ENCODE results near the gene RETN. TPM values are rescaled to one million over a fixed set of nuclear protein-coding genes. Genes with fewer than 3 reads are reported as not detected.

Gene RETN
- total RNA-seq, 1 experiment from 2014 or later: not detected

DNA sequence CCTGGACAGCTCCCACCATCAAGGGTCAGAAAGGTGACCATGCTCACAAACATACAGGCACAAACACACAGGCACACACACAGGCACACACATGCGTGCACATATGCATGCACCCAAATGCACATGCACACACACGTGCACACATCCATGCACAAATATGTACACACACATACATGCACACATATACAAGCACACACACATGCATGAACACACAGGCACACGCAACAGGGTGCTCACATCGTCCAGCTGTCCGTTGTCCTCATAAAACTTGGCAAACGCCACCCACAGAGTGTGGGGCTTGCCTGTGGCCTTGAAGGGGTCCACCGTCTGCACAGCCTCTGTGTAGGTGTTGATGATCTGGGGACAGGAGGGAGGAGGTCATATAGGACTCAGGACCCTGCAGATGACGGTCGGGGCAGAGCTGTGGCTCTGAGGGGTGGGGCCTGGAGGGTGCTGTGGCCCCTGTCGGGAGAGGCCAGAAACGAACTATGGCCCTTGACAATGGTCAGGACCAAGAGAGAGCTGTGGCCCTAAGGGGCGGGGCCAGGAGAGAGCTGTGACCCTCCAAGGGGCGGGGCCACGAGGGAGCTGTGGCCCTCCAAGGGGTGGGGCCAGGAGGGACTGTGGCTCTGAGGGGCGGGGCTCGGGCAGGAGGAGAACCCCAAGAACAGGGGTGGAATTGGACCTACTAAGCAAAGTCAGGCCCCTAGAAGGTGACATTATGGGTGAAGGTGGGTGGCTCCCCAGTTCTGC lies 45.7 kb upstream of the RETN start:
- intact Hi-C loops (cut with micrococcal nuclease; ENCODE audit: unreplicated experiment): no loop called here
- Histone ChIP-seq H3K4me3 (ENCODE audit: low read depth, low read length, poor library complexity, severe bottlenecking) (no peak overlapping the region), H3K27me3 (replicated peaks; ENCODE audit: insufficient read depth, low read depth, low read length, poor library complexity) (no peaks in the 10 kb centered on the region), H3K4me1 (ENCODE audit: insufficient read depth, low read length, poor library complexity, severe bottlenecking) (no peaks in the 10 kb centered on the region), H3K9me3 (ENCODE audit: low read depth, low read length, poor library complexity, severe bottlenecking) (no peaks in the 10 kb centered on the region), H3K27ac (ENCODE audit: low read depth, low read length, poor library complexity, severe bottlenecking) (no peak overlapping the region), H3K36me3 (ENCODE audit: insufficient read depth, low read length, poor library complexity, severe bottlenecking) (peaks cover 31% of the 10 kb centered on the region)
- TF ChIP-seq, protein P1, sequence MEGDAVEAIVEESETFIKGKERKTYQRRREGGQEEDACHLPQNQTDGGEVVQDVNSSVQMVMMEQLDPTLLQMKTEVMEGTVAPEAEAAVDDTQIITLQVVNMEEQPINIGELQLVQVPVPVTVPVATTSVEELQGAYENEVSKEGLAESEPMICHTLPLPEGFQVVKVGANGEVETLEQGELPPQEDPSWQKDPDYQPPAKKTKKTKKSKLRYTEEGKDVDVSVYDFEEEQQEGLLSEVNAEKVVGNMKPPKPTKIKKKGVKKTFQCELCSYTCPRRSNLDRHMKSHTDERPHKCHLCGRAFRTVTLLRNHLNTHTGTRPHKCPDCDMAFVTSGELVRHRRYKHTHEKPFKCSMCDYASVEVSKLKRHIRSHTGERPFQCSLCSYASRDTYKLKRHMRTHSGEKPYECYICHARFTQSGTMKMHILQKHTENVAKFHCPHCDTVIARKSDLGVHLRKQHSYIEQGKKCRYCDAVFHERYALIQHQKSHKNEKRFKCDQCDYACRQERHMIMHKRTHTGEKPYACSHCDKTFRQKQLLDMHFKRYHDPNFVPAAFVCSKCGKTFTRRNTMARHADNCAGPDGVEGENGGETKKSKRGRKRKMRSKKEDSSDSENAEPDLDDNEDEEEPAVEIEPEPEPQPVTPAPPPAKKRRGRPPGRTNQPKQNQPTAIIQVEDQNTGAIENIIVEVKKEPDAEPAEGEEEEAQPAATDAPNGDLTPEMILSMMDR (conservative IDR thresholded peaks at IDR 0.05; ENCODE audit: low read depth, low read length): no peak
- no peak for TF ChIP-seq EZH2 (IDR thresholded peaks at IDR 0.05; ENCODE audit: borderline replicate concordance, low read depth, low read length, poor library complexity, severe bottlenecking)
- POLR2A ChIA-PET (ENCODE audit: low non-redundant PET): no interaction called here
- CTCF ChIA-PET: no interaction called here
- no TSS peak for BruUV-seq (replicated peaks)
- no peak for DNase-seq (ENCODE audit: low spot score)

DNA sequence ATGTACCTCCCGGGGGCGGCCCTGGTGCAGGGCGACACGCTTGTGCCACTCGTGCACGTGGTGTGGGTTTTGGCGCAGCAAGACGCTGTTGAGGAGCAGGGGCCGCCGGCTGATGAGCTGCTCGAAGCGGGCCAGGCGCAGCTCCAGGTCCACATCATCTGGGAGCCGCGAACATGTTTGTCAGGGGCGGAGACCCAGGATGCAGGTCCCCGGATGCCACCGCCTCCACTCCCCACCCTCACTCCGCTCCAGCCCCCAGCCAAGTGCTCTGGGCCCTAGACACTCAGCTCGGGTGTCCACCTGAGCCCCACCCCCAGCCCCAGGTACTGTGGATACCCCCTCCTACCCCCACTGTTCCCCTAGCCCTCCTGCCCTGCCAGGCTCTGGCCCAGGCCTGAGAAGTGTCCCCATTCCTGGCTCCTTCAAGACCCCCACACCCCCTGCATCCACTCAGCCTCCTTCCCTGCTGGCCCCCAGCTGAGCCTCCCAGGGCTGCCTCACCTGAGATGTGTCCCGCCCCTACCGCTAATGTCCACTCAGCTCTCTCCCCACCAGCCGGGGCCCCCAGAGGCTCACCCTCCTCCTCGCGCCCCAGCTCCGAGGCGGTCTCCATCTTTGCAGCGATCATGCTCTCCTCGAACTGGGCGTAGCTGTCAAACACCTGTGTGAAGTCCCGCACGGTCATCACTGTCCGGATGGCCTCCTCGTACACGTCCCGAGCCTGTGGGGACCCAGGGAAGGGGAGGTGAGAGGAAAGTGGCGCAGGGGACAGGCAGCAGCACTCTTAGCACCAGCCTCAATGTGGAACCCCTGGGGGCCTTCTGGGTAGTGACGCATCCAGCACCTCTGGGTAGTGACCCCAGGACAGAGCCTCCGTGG lies 44.9 kb upstream of the RETN start:
- peaks cover 31% of the 10 kb centered on the region for H3K36me3 ChIP-seq (ENCODE audit: insufficient read depth, low read length, poor library complexity, severe bottlenecking)
- H3K4me3 ChIP-seq (ENCODE audit: low read depth, low read length, poor library complexity, severe bottlenecking): no peak overlapping the region
- no peaks in the 10 kb centered on the region for H3K9me3 ChIP-seq (ENCODE audit: low read depth, low read length, poor library complexity, severe bottlenecking)
- no peak for DNase-seq (ENCODE audit: low spot score)
- no peak overlapping the region for H3K27ac ChIP-seq (ENCODE audit: low read depth, low read length, poor library complexity, severe bottlenecking)
- H3K27me3 ChIP-seq (replicated peaks; ENCODE audit: insufficient read depth, low read depth, low read length, poor library complexity): no peaks in the 10 kb centered on the region
- no peak for TF ChIP-seq EZH2 (IDR thresholded peaks at IDR 0.05; ENCODE audit: borderline replicate concordance, low read depth, low read length, poor library complexity, severe bottlenecking)
- TF ChIP-seq, protein P1 (conservative IDR thresholded peaks at IDR 0.05; ENCODE audit: low read depth, low read length): no peak
- CTCF ChIA-PET: no interaction called here
- POLR2A ChIA-PET (ENCODE audit: low non-redundant PET): no interaction called here
- no TSS peak for BruUV-seq (replicated peaks)
- H3K4me1 ChIP-seq (ENCODE audit: insufficient read depth, low read length, poor library complexity, severe bottlenecking): peaks cover 6% of the 10 kb centered on the region
- intact Hi-C loops (cut with micrococcal nuclease; ENCODE audit: unreplicated experiment): no loop called here

DNA sequence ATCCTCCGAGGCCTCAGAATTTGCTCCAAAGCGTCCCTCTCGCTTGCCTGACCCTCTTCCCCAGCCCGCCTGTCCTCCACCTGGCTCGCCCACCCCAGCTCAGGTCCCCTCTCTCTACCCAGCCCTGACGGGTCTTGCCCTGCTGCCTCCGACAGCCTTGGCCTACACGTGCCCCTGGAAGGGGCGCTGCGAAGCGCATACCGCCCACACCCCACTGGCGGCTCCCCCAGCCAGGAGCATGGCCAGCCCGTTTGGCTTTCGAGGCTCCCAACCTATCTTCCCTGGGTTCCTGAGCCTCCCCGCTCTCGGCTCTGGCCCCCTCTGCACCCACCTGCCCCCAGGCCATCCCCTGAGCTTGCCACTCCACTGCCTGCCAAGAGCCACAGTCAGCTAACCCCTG lies 44.0 kb upstream of the RETN start:
- BruUV-seq (replicated peaks): no TSS peak

More for the DNA sequence above, 44.0 kb upstream of the RETN start:
- POLR2A ChIA-PET (ENCODE audit: low non-redundant PET): no interaction called here
- CTCF ChIA-PET: interaction anchor here (0.8 kb wide), 1 partner anchor 117 kb away, joined by 8 read pairs; no protein-coding TSS in a partner anchor
- Histone ChIP-seq H3K36me3 (ENCODE audit: insufficient read depth, low read length, poor library complexity, severe bottlenecking) (peaks cover 31% of the 10 kb centered on the region), H3K27ac (ENCODE audit: low read depth, low read length, poor library complexity, severe bottlenecking) (no peak overlapping the region), H3K9me3 (ENCODE audit: low read depth, low read length, poor library complexity, severe bottlenecking) (no peaks in the 10 kb centered on the region), H3K27me3 (replicated peaks; ENCODE audit: insufficient read depth, low read depth, low read length, poor library complexity) (no peaks in the 10 kb centered on the region), H3K4me1 (ENCODE audit: insufficient read depth, low read length, poor library complexity, severe bottlenecking) (peaks cover 6% of the 10 kb centered on the region), H3K4me3 (ENCODE audit: low read depth, low read length, poor library complexity, severe bottlenecking) (no peak overlapping the region)
- TF ChIP-seq, protein P1 (conservative IDR thresholded peaks at IDR 0.05; ENCODE audit: low read depth, low read length): no peak
- no peak for TF ChIP-seq EZH2 (IDR thresholded peaks at IDR 0.05; ENCODE audit: borderline replicate concordance, low read depth, low read length, poor library complexity, severe bottlenecking)
- no peak for DNase-seq (ENCODE audit: low spot score)
- intact Hi-C loops (cut with micrococcal nuclease; ENCODE audit: unreplicated experiment): no loop called here

All from A673 (cell line).